Smooth muscle cell of the brain vasculature (primary cell): ENCODE results near the gene GAB2.
"Not testable (repeated sequence)": the region's sequence is repeated elsewhere in the genome, so short reads cannot be mapped to it uniquely, and the experiment has no call there.

Experiments used
- DNase-seq: peaks from one replicate; pipeline ENCODE4 v3.0.0-alpha.2; 2012; ENCODE audit warnings: low read depth, low spot score

The GAB2 gene

DNA sequence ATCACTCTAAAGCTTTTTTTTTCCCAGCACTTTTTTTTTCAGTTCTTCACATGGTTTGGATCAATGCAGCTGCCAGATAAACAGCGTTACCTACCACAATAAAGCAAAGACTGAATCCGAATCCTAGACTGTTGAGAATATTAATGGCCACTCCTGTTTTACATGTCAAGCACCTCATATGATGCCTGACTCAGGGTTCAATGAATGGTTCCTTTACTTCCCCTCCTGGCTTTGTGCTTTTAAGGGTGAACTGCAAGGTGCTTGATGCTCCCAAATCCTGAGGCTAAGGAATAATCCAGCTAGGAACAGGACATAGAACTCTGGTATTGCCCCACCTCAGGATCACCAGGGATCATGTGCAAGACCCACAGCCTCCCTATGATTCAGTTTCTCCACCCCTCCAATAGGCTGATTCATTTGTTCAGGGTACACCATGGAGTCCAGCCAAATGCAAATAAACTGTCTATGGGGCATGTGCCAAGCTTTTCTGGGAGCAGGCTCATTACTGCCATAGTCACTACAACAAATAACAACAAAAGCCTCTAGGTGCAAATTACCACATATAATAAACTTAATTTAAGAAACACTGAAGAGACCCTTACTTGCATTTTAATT is 104.3 kb downstream of the GAB2 start:
- DNase-seq: no peak

DNA sequence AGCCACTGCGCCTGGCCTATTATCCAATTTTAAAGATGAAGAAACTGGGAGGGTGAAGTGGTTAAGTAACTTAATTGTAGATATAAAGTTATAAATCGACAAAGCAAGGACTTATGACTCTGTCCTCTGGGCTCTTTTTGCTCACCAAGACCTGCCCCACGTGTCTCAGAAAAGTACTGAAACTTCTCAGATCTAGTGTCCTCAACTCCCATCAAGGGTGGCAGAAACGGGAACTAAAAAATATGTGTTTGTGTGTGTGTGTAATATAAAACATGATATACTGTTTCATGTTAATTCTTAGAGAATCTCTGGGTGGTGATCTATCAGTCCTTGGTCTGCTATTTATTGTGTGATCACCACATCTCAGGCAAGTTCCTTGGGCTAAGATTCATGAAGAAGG is 104.9 kb downstream of the GAB2 start:
- DNase-seq: no peak

DNA sequence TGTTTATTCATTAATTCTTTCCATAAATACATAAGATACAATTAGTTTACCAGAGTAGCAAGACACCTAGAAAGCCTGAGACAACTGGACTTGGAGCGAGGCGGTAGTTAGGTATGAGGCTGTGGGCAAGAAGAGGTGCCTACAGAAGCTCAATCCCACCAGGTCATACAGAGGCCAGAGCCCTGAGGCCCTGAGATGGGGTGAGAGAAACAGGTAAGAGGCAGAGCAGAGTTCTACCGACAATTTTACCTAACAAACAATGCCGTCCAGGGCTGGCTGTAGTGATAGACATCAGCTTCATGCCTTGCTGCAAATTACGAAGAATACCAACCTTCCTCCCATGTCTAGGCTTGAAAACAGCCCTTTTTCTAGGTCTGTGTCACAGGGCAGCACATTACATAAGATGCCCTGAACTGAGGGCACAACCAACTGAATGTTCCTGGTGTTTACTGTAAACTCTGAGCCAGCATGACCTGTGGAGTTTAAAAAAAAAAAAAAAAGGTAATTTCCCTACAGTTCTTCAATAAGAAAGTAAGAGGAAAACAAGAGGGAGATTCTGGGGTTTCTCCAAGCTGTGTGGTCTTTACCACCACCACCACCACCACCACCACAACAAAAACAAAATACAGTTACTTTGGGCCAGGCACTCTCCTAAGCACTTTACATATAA is 105.8 kb downstream of the GAB2 start:
- no peak for DNase-seq

- no peak for DNase-seq
These were observed 107.1 kb downstream of the GAB2 start for GRCh38 chr11:78310500-78310909.

DNA sequence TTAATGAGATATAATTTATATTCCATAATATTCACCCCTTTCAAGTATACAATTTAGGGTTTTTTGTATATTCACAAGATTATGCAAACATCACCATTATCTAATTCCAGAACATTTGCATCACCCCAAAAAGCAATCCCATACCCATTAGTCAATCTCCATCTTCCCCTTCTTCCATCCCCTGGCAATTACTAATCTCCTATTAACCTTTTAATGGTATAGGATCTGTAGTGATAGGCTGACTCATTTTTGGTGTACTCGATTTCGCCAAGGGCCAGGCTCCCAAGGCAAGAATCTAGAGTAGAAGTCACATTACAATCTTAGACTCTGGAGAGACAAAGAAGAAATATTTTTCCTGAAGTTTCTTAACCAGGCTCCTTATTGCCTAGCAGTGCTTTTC is 113.4 kb downstream of the GAB2 start:
- DNase-seq: no peak

GRCh38 chr11:78300108-78300839 is 117.3 kb downstream of the GAB2 start:
- no peak for DNase-seq

DNA sequence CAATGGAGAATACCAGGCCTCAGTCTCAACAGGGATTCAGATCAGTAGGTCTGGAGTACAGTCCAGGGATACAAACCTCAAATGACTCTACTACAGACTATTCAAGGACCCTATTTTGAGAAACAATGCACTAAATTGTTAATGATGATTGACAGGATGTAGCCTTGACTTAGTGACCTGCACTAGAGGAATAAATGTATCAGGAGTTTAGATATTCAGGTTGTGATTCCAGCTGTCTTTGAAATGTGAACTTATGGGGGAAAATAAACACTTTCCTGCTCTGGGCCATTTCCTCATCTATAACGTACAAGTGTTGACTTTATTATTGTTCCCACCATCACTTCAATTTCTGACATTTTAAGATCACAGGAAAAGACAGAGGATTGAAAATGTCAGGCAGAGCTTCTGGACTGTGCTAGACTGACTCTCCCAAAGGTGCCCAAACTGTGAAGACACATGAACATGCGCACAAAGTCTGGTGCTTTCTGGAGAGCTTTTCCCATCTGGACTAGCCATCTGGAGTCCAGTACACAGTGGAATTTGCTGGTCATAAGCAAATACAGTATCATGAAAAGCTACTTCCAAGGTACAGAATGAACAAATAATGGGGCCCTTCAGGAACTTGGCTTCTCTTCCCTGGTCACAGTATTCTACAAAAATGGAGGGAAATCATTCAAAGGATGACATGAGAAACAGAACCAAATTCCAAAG is 118.5 kb downstream of the GAB2 start:
- DNase-seq: no peak

DNA sequence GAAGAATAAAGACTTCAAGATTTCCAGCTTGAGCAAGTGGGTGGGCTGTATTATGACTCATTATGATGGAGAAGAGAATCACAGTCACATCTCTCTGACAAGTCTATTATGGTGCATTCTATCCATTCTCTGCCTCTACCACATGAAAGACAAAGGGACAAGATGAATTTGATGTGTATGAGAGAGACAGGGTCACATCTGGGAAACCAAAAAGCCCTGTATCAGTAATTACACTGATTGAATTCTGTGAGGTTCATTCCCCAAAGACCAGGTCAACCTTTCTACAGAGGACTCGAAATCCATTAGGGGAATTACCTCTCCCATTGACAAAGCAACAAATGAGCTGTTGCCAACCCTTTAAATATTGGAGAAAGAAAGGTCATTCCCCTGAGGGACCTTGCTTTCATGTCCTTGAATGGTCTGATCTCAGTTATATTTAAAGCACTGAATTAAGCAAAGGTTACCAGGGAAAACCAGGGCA is 119.3 kb downstream of the GAB2 start:
- no peak for DNase-seq

DNA sequence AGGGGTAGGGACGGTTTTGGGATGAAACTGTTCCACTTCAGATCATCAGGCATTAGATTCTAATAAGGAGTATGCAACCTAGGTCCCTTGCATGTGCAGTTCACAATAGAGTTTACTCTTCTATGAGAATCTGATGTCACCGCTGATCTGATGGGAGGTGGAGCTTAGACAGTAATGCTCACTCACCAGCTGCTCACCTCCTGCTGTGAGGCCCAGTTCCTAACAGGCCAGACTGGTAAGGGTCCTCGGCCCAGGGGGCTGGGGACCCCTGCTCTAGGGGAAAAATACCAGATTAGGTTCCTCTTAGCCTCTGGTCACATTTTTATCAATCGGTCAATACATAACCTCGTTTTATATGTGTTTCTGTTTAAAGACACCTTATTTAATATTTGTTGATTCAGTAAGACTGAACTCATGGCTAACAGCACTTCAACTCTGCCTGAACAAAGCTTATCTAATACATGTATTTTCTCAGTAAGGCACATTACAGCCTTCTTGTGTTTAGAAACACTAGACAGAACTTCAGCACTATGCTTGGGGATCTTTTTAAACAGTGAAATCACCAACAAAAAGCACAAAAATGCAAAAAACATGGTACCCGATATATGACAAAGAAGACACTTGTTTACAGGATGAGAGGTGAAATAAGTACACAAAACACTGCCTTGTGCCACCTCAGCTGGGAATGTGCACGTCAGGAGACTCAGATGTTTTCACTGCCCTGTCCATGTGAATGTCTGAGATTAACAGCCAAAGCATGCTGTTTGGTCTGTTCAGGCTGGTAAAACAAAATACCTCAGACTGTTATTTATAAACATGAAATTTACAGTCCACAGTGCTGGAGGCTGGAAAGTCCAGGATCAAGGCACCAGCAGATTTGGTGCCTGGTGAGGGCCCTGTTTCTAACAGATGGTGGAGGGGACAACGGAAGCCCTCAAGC is 121.4 kb downstream of the GAB2 start:
- DNase-seq: no peak

DNA sequence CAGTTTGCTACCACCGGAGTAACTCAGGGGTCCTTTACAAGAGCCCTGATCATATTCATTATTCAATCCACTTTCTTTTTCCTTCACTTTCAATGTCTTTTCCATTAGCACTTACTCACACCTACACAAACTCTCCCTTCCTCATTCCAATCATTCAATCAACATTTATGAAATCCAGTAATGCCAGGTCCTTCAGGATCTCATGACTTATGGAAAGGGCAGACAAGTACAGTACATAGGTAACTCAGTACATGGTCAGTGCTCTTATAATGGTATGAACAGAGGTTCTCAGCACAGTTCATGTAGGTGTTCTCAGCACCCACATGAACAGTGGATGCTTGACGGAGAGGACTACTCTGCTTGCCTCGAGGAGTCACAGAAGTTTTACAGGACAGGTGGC is 122.3 kb downstream of the GAB2 start:
- no peak for DNase-seq

GRCh38 chr11:78294100-78294499 is 123.5 kb downstream of the GAB2 start:
- not testable (repeated sequence) for DNase-seq

DNA sequence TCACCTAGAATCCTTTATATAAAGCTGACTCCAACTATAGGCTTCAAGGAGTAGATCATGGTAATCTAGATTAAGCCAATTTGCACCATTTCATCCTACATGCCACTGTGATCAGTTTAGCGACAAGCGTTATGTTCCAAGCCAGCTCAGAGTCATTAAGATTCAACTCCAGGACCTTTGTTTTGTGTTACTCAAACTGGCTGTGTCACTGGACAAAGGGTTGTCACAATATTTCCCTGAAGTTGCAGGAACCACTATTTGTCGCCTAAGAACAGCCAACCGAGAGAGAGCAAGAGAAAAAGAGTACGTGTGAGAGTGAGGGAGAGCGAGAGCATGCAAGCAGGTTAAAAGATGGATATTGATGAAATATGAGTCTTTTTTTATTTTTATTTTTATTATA is 124.1 kb downstream of the GAB2 start:
- DNase-seq: no peak

DNA sequence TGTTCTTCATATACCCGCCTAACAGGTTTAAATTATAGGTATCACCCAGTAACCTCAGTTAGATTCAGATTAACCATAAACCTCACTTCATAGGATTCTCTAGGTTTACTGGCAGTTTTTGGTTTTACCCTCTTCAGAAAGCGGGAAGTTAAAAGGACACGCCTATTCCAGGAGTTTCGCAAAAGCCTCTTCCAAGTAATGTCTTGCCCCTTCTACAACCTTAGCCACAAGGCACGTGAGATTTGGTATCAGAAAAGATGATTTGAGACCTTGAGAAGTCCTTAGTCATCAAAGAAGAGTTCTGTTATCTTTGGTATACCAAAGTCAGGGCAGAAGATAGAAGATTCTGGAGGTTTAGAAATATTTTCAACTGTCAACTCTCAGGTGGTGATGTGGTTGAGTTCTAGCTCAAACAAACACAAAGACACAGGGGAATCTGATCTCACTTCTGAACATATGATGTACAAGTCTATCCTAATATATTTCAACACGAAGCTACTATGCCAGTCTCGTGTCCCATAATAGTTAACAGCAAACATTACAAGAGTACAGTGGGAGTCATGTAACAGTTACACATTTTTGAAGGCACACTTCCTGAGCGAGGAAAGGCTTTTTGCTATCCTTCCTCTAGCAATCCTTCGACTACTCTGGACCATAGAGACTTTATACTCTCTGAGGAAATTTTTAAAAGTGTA is 125.4 kb downstream of the GAB2 start:
- no peak for DNase-seq

DNA sequence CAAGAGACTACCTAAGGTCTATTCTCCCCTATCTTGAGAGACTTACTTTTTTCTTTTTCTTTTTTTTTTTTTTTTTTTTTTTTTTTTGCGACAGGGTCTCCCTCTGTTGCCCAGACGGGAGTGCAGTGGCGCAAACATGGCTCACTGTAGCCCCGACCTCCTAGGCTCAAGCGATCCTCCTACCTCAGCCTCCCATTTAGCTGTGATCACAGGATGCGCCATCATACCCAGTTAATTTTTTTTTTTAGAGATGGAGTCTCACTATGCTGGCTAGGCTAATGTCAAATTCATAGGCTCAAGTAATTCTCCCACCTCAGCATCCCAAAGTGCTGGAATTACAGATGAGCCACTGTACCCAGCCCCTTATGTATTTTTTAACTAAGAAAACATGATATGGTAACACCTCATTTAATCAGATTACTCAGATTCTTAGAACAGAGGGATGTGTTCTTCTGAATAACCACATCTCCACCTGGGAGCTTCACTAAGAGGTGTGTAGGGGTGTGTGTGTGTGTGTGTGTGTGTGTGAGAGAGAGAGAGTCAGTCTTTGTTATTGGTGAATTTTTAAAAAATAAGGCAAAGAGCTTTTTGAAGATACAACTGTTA is 126.0 kb downstream of the GAB2 start:
- DNase-seq: no peak

DNA sequence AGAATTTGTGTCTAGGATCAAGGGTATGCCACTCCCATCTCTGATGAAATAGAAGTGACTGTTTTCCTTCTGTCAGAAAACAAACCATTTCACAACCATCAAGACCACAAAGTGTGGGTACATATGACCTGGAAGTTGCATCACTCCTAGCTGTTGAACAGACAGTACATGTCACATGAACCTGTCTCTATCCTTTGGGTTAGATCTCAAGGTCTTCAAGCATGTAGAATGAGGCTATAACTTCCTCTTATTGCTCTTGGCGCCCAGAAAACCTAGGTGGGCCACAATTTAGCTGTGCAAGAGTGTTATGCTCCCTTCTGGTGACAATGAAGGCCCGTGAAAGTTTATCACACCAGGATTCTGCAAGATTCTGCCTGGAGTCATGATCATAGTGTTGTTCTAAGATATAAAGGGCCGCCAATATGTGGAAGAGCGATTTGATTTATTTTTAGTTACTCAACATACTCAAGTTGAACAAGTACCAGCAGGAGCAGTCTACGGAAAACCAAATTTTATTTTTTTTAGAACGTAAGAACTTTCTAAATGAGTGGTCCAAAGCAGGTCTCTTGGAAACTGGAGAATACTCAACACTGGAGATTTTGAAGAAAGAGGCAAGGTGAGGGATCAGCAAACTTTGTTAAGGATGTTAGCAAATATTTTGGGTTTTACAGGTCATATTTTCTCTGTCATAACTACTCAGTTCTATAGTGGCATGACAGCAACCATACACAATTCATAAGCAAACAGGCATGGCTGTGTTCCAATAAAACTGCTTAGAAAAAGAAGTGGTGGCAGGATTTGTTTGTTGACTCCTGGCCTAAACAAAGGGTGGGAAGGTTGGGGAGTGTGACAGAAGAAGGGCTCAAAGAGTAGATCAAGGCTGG is 127.1 kb downstream of the GAB2 start:
- DNase-seq: no peak

DNA sequence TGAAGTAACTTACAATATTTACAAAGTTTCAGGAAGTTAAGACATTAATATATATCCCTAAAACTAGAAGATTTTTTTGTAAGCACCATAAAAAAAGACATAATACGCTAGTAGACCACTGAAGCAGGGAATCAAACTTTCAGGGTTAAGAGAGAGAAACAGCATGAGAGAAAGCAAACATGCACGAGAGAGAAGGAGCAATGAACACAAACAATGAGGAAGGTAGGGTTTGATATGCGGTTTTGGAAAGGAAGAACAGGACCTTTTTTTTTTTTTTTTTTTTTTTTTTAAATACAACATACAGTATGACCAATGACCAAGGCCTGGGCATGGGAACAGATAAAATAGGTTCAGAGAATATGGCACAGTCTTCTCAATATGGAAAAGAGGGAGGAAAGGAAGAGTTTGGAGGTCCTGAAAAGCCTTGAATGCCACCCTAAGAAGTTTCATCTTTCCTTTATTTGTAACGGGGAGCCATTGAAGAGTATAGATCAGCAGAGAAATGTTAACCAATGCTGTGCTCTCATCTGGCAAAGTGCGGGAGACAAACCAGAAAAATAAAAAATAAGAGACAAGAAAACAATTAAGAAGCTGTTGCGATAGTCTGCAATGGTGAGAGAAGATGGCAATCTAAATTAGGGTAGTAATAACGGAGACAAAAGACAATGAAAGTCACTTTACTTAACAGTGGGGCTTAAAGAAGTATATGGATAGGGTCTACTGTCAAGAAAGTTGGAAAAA is 127.9 kb downstream of the GAB2 start:
- DNase-seq: no peak

DNA sequence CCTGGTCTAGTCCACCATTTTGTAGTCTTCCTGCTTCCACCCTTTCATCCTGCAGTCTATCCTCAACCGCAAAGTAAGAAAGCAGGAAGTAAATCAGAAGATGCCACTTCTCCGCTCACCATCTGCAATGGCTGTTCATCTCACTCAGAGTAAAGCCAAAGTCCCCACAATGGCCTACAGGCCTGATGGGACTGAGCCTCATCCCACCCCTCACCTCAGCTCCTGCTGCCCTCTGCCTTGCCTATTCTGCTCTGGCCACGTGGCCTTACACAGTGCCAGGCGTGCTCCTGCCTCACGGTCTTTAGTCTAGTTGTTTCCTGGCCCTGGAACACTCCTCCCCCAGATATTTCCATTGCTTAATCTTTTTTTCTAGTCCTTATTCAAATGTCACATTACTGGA is 133.4 kb downstream of the GAB2 start:
- no peak for DNase-seq

GRCh38 chr11:78282821-78283220 is 134.8 kb downstream of the GAB2 start:
- DNase-seq: no peak
